HG02759 (cell line): ENCODE results near the gene ODF2L.
"Not testable (repeated sequence)": the region's sequence is repeated elsewhere in the genome, so short reads cannot be mapped to it uniquely, and the experiment has no call there.

Source experiments
- ATAC-seq: cut with Tn5 transposase; IDR thresholded peaks from one replicate; pipeline ENCODE4 v1.9.1; 2021; ENCODE audit warnings: mild to moderate bottlenecking, moderate library complexity; ENCODE audit not compliant: unreplicated experiment

The ODF2L gene

GRCh38 chr1:86388777-86389176 lies 7.3 kb downstream of the ODF2L start:
- no peak for ATAC-seq

- ATAC-seq, result no peak
Observed at GRCh38 chr1:86387916-86388627, 8.1 kb downstream of the ODF2L start.

- ATAC-seq, result no peak
Observed at GRCh38 chr1:86382878-86383277, 13.2 kb downstream of the ODF2L start.

GRCh38 chr1:86381223-86381622 lies 14.9 kb downstream of the ODF2L start:
- no peak for ATAC-seq

GRCh38 chr1:86380257-86380861 lies 15.8 kb downstream of the ODF2L start:
- ATAC-seq, result peak; percentile 81

GRCh38 chr1:86378813-86379212 lies 17.3 kb downstream of the ODF2L start:
- no peak for ATAC-seq

- ATAC-seq, result no peak
Observed at GRCh38 chr1:86377341-86377740, 18.8 kb downstream of the ODF2L start.

- ATAC-seq, result no peak
Observed at GRCh38 chr1:86375688-86376087, 20.4 kb downstream of the ODF2L start.

GRCh38 chr1:86370601-86371022 lies 25.5 kb downstream of the ODF2L start:
- ATAC-seq, result no peak

GRCh38 chr1:86365896-86366295 lies 30.2 kb downstream of the ODF2L start:
- ATAC-seq, result no peak

- no peak for ATAC-seq
Observed at GRCh38 chr1:86362807-86363206, 33.3 kb downstream of the ODF2L start.

- ATAC-seq, result no peak
Observed at GRCh38 chr1:86357796-86358195, 38.3 kb downstream of the ODF2L start.

GRCh38 chr1:86356247-86356646 lies 39.9 kb downstream of the ODF2L start:
- no peak for ATAC-seq

- ATAC-seq, result no peak
Observed at GRCh38 chr1:86352086-86352485, 44.0 kb downstream of the ODF2L start.

- ATAC-seq, result not testable (repeated sequence)
Observed at GRCh38 chr1:86350230-86350629, 45.9 kb downstream of the ODF2L start.

GRCh38 chr1:86346388-86346787 lies 49.7 kb downstream of the ODF2L start:
- no peak for ATAC-seq

GRCh38 chr1:86345042-86345441 lies 51.1 kb downstream of the ODF2L start:
- no peak for ATAC-seq

GRCh38 chr1:86339906-86340305 lies 56.2 kb downstream of the ODF2L start:
- no peak for ATAC-seq

- no peak for ATAC-seq
Observed at GRCh38 chr1:86339014-86339812, 56.9 kb downstream of the ODF2L start.

- no peak for ATAC-seq
Observed at GRCh38 chr1:86335916-86336315, 60.2 kb downstream of the ODF2L start.

- ATAC-seq, result no peak
Observed at GRCh38 chr1:86325264-86325663, 70.9 kb downstream of the ODF2L start.
